Keratinocyte (primary cell): ENCODE data around the gene TTC16. TPM values are rescaled to one million over a fixed set of nuclear protein-coding genes. Genes with fewer than 3 reads are reported as not detected.

Source experiments
- DNase-seq: peaks from one replicate; pipeline ENCODE4 v3.0.0-alpha.2; 2011; ENCODE audit warnings: low read depth, missing footprints, low spot score
- FAIRE-seq: peaks from 2 replicates; lab custom pipeline; 2011; peaks lifted over from hg19 to GRCh38; lab: Jason Lieb, UNC
- H2AFZ ChIP-seq: 2 replicates; pipeline ENCODE4 v1.6.0; 2012; ENCODE audit warnings: low read length, control low read depth, inconsistent platforms; ENCODE audit not compliant: control insufficient read depth
- H3K27ac ChIP-seq: 2 replicates; pipeline ENCODE4 v1.5.1; 2011; ENCODE audit warnings: low read length; ENCODE audit not compliant: control insufficient read depth, insufficient read depth
- H3K27me3 ChIP-seq: 3 replicates; pipeline ENCODE4 v1.6.0; 2011; ENCODE audit warnings: low read length; ENCODE audit not compliant: control insufficient read depth, insufficient read depth; ENCODE audit errors: extremely low read depth
- H3K36me3 ChIP-seq, 2 experiments: 2 replicates in 1 of 2; 3 replicates in 1 of 2; pipeline ENCODE4 v1.5.1; 2011; ENCODE audit warnings: low read length in 2 of 2, mild to moderate bottlenecking in 1 of 2; ENCODE audit not compliant: control insufficient read depth in 2 of 2, insufficient read depth in 2 of 2; ENCODE audit errors: extremely low read depth in 1 of 2
- H3K4me1 ChIP-seq: 3 replicates; pipeline ENCODE4 v1.5.1; 2011; ENCODE audit warnings: low read length; ENCODE audit not compliant: control insufficient read depth, insufficient read depth; ENCODE audit errors: extremely low read depth
- H3K4me2 ChIP-seq: 3 replicates; pipeline ENCODE4 v1.6.0; 2011; ENCODE audit warnings: low read depth, low read length; ENCODE audit not compliant: control insufficient read depth, insufficient read depth; ENCODE audit errors: extremely low read depth
- H3K4me3 ChIP-seq, 3 experiments: fragments of 200-600 bp in 1 of 3; sonication (generic) in 1 of 3; 2 replicates in 2 of 3; 3 replicates in 1 of 3; pipeline ENCODE4 v1.5.1; 2011 to 2016; ENCODE audit warnings: low read length in 3 of 3, mild to moderate bottlenecking in 3 of 3, control low read depth in 2 of 3, inconsistent platforms in 1 of 3, low read depth in 1 of 3, mixed read lengths in 1 of 3, mixed run types in 1 of 3, moderate library complexity in 1 of 3; ENCODE audit not compliant: control insufficient read depth in 2 of 3, insufficient read depth in 2 of 3; ENCODE audit errors: extremely low read depth in 1 of 3
- H3K79me2 ChIP-seq: 2 replicates; pipeline ENCODE4 v1.6.0; 2012; ENCODE audit warnings: low read length; ENCODE audit not compliant: control insufficient read depth, insufficient read depth
- H3K9ac ChIP-seq: 3 replicates; pipeline ENCODE4 v1.6.0; 2011; ENCODE audit warnings: low read length; ENCODE audit not compliant: control insufficient read depth, insufficient read depth; ENCODE audit errors: extremely low read depth
- H3K9me1 ChIP-seq: 3 replicates; pipeline ENCODE4 v1.6.0; 2011; ENCODE audit warnings: low read length; ENCODE audit not compliant: control insufficient read depth, insufficient read depth; ENCODE audit errors: extremely low read depth
- H3K9me3 ChIP-seq: 2 replicates; pipeline ENCODE4 v1.5.1; 2012; ENCODE audit warnings: low read depth, low read length; ENCODE audit not compliant: control insufficient read depth
- H4K20me1 ChIP-seq: 3 replicates; pipeline ENCODE4 v1.6.0; 2011; ENCODE audit warnings: low read length; ENCODE audit not compliant: control insufficient read depth, insufficient read depth; ENCODE audit errors: extremely low read depth
- EZH2 ChIP-seq: IDR thresholded peaks from one replicate; pipeline ENCODE4 v1.6.1; 2012; ENCODE audit warnings: inconsistent platforms, mild to moderate bottlenecking, low read length, moderate library complexity
- dilution Hi-C: fragments of 300-500 bp; cut with MboI; formaldehyde crosslinking; loops from one replicate; pipeline ENCODE4 v1.7.0; 2020; ENCODE audit warnings: low sequenced_read_pairs; ENCODE audit not compliant: extremely low pct_ligation_motif_present
- polyA plus RNA-seq, 5 experiments: library from polyadenylated mRNA; depleted of rRNA in 3 of 5; stranded (reverse) in 3 of 5; stranded (forward) in 1 of 5; unstranded in 1 of 5; fragments of >200 nt; gene quantifications; 1 replicate in 1 of 5; 2 replicates in 3 of 5; 3 replicates in 1 of 5; pipeline versions ENCODE4 v1.2.1 to v1.2.3, GENCODE V29; 2011 to 2012; ENCODE audit warnings: missing spikeins in 2 of 5, low read depth in 1 of 5, low replicate concordance in 1 of 5
- TF ChIP-seq, protein P1 (sequence below), 3 experiments: IDR thresholded peaks in 1 of 3; conservative IDR thresholded peaks in 1 of 3; optimal IDR thresholded peaks in 1 of 3; 2 replicates in 2 of 3; 3 replicates in 1 of 3; pipeline versions ENCODE3 to v1.5.1; 2011; ENCODE audit warnings: low read length in 3 of 3, mild to moderate bottlenecking in 3 of 3, moderate library complexity in 2 of 3, control low read depth in 1 of 3, inconsistent platforms in 1 of 3; ENCODE audit not compliant: insufficient read depth in 2 of 3; ENCODE audit errors: extremely low read depth in 1 of 3

Gene TTC16
- polyA plus RNA-seq, 1 donor (not counting 4 experiments of a cell fraction or from before 2014, with no cell fraction given), result not detected

DNA sequence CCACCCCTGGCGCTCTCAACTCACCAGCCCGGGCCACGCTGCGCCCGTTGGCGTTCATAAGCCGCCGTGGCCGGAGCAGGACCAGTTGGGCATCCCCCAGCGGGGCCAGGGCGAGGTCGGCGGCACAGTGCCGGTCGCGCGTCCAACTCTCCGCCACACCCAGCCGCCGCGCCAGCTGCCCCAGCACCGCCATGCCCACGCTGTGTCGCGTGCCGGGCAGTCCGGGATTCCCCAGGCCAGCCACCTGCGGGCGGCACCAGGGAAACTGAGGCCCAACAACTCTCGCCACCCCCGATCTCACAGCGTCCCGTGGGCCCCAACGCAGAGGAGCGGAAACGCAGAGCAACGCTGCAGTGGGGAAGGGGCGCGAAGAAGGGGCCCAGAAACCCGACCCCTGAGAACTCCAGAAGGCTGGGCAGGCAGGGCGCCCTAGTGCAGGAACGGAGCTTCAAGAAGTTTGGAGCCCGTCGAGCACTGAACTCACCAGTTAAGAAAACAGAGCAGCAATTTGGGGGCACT lies 869 bp upstream of the TTC16 start:
- Histone ChIP-seq H2AFZ (peak overlapping the region; percentile 83), H3K4me3 (peak overlapping the region; percentile 72 to 94 (median 90)), H3K9me3 (no peaks in the 10 kb centered on the region), H3K4me1 (peaks cover 12% of the 10 kb centered on the region), H3K9ac (peak overlapping the region; percentile 90), H3K27me3 (no peaks in the 10 kb centered on the region), H3K4me2 (peak overlapping the region; percentile 84), H3K27ac (peak overlapping the region; percentile 59), H3K9me1 (no peaks in the 10 kb centered on the region), H4K20me1 (no peaks in the 10 kb centered on the region), H3K79me2 (peaks cover 9% of the 10 kb centered on the region), H3K36me3 (peaks cover 0 to 4% of the 10 kb centered on the region in 2 experiments)
- FAIRE-seq (no peak), DNase-seq (no peak)
- dilution Hi-C loops, result no loop called here
- TF ChIP-seq, protein P1, sequence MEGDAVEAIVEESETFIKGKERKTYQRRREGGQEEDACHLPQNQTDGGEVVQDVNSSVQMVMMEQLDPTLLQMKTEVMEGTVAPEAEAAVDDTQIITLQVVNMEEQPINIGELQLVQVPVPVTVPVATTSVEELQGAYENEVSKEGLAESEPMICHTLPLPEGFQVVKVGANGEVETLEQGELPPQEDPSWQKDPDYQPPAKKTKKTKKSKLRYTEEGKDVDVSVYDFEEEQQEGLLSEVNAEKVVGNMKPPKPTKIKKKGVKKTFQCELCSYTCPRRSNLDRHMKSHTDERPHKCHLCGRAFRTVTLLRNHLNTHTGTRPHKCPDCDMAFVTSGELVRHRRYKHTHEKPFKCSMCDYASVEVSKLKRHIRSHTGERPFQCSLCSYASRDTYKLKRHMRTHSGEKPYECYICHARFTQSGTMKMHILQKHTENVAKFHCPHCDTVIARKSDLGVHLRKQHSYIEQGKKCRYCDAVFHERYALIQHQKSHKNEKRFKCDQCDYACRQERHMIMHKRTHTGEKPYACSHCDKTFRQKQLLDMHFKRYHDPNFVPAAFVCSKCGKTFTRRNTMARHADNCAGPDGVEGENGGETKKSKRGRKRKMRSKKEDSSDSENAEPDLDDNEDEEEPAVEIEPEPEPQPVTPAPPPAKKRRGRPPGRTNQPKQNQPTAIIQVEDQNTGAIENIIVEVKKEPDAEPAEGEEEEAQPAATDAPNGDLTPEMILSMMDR (optimal IDR thresholded peaks at IDR 0.05 in 1 of 3, IDR thresholded peaks at IDR 0.05 in 1 of 3, conservative IDR thresholded peaks at IDR 0.05 in 1 of 3; ENCODE audit: extremely low read depth in 1 of 3, insufficient read depth in 2 of 3, low read length in 3 of 3), result no peak
- no peak for TF ChIP-seq EZH2

DNA sequence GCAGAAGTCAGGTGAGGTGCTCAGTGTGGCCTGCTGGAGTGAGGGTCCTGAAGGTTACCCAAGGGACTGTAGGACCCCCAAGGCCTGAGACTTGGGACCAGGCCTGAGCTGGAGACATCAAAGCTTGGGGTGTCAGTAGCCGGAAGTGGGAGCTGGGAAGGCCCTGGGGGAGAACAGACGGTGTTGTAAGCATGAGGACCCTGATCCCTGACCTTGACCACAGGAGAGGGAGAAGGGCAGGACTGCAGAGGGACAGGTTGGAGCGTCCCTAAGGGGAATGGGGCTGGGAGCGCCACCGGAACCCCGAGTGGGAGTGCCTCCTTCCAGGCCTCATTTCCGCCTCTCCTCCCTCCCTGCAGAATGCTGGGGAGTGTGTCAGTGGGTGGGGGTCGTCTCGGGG lies 533 bp downstream of the TTC16 start:
- peak overlapping the region; percentile 59 for H3K27ac ChIP-seq
- peaks cover 0 to 4% of the 10 kb centered on the region in 2 experiments for H3K36me3 ChIP-seq
- no peaks in the 10 kb centered on the region for H4K20me1 ChIP-seq
- H3K4me1 ChIP-seq, result peaks cover 18% of the 10 kb centered on the region
- peak overlapping the region; percentile 84 for H3K4me2 ChIP-seq
- FAIRE-seq (no peak), DNase-seq (no peak)
- H3K27me3 ChIP-seq, result no peaks in the 10 kb centered on the region
- peak overlapping the region in 2 of 3 experiments; percentile 72 to 90 for H3K4me3 ChIP-seq
- no peak for TF ChIP-seq EZH2
- TF ChIP-seq, protein P1 (optimal IDR thresholded peaks at IDR 0.05 in 1 of 3, IDR thresholded peaks at IDR 0.05 in 1 of 3, conservative IDR thresholded peaks at IDR 0.05 in 1 of 3; ENCODE audit: extremely low read depth in 1 of 3, insufficient read depth in 2 of 3, low read length in 3 of 3), result no peak
- peaks cover 9% of the 10 kb centered on the region for H3K79me2 ChIP-seq
- dilution Hi-C loops, result no loop called here
- H3K9me1 ChIP-seq, result no peaks in the 10 kb centered on the region
- H3K9me3 ChIP-seq, result no peaks in the 10 kb centered on the region
- peak overlapping the region; percentile 90 for H3K9ac ChIP-seq
- H2AFZ ChIP-seq, result peak overlapping the region; percentile 91
